Right hindlimb (tissue), 1 donor: Measurements from ENCODE around the gene ADAMTS9.

Experiments used
- DNase-seq: peaks from one replicate; pipeline ENCODE4 v3.0.0-alpha.2; 2018

ADAMTS9 gene

GRCh38 chr3:64473466-64473865 is 214.3 kb downstream of the ADAMTS9 start:
- DNase-seq, result no peak

GRCh38 chr3:64470436-64470835 is 217.4 kb downstream of the ADAMTS9 start:
- DNase-seq, result no peak

- DNase-seq, result no peak
Measured at GRCh38 chr3:64467255-64467944, 220.4 kb downstream of the ADAMTS9 start.
